NB4 (cell line): ENCODE results near the gene TMEM63B.

Source experiments
- MYC ChIP-seq: IDR thresholded peaks from 2 replicates; pipeline ENCODE4 v1.6.1; 2011; ENCODE audit warnings: low read depth, low read length
- POLR2A ChIP-seq: IDR thresholded peaks from 2 replicates; pipeline ENCODE4 v1.6.1; 2011; ENCODE audit warnings: mild to moderate bottlenecking; ENCODE audit not compliant: insufficient read length; ENCODE audit errors: extremely low read depth
- TF ChIP-seq, protein P1 (sequence below): IDR thresholded peaks from one replicate; pipeline ENCODE4 v1.5.1; 2012; ENCODE audit warnings: low read depth, low read length
- TF ChIP-seq, protein P2 (sequence below): IDR thresholded peaks from 2 replicates; pipeline ENCODE4 v1.6.1; 2011; ENCODE audit warnings: low read depth, low read length

GRCh38 chr6:44100088-44100550, 27.2 kb upstream of the TMEM63B start:
- TF ChIP-seq, protein P1, sequence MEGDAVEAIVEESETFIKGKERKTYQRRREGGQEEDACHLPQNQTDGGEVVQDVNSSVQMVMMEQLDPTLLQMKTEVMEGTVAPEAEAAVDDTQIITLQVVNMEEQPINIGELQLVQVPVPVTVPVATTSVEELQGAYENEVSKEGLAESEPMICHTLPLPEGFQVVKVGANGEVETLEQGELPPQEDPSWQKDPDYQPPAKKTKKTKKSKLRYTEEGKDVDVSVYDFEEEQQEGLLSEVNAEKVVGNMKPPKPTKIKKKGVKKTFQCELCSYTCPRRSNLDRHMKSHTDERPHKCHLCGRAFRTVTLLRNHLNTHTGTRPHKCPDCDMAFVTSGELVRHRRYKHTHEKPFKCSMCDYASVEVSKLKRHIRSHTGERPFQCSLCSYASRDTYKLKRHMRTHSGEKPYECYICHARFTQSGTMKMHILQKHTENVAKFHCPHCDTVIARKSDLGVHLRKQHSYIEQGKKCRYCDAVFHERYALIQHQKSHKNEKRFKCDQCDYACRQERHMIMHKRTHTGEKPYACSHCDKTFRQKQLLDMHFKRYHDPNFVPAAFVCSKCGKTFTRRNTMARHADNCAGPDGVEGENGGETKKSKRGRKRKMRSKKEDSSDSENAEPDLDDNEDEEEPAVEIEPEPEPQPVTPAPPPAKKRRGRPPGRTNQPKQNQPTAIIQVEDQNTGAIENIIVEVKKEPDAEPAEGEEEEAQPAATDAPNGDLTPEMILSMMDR, result peak; percentile 67
- TF ChIP-seq POLR2A (no peak), MYC (no peak)
- TF ChIP-seq, protein P2, sequence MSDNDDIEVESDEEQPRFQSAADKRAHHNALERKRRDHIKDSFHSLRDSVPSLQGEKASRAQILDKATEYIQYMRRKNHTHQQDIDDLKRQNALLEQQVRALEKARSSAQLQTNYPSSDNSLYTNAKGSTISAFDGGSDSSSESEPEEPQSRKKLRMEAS, result no peak
